Mesendoderm (in vitro differentiated cells): ENCODE measurements around the gene PLCB1.

Source experiments
- DNase-seq: peaks from one replicate; pipeline ENCODE4 v3.0.0; 2013
- H2AK5ac ChIP-seq: 2 replicates; pipeline ENCODE4 v1.6.1; 2013; ENCODE audit warnings: low read length, inconsistent platforms
- H2BK120ac ChIP-seq: 2 replicates; pipeline ENCODE4 v1.6.1; 2013; ENCODE audit warnings: low read depth, mild to moderate bottlenecking, low read length, moderate library complexity, mixed read lengths
- H2BK15ac ChIP-seq: replicated peaks from 2 replicates; pipeline ENCODE4 v1.6.1; 2013; ENCODE audit warnings: low read depth, mild to moderate bottlenecking, moderate library complexity
- H2BK5ac ChIP-seq: 2 replicates; pipeline ENCODE4 v1.6.1; 2013; ENCODE audit warnings: low read length, inconsistent platforms
- H3K18ac ChIP-seq: 2 replicates; pipeline ENCODE4 v1.6.1; 2013; ENCODE audit warnings: mild to moderate bottlenecking, low read length, mixed read lengths
- H3K23ac ChIP-seq: one replicate; pipeline ENCODE4 v1.6.1; 2013; ENCODE audit warnings: low read length
- H3K27ac ChIP-seq: 2 replicates; pipeline ENCODE4 v1.5.1; 2013; ENCODE audit warnings: low read depth, mild to moderate bottlenecking, inconsistent platforms, low read length, moderate library complexity
- H3K27me3 ChIP-seq: 2 replicates; pipeline ENCODE4 v1.6.1; 2013; ENCODE audit warnings: low read length, control low read depth, mild to moderate bottlenecking, inconsistent platforms; ENCODE audit not compliant: insufficient read depth, poor library complexity
- H3K36me3 ChIP-seq: 2 replicates; pipeline ENCODE4 v1.6.1; 2013; ENCODE audit warnings: low read length, inconsistent platforms; ENCODE audit not compliant: control insufficient read depth, insufficient read depth
- H3K4ac ChIP-seq: one replicate; pipeline ENCODE4 v1.6.1; 2013; ENCODE audit warnings: low read depth, mild to moderate bottlenecking, low read length, moderate library complexity
- H3K4me1 ChIP-seq: 2 replicates; pipeline ENCODE4 v1.6.1; 2013; ENCODE audit warnings: low read depth, low read length, inconsistent platforms; ENCODE audit not compliant: control insufficient read depth
- H3K4me2 ChIP-seq: 2 replicates; pipeline ENCODE4 v1.6.1; 2013; ENCODE audit warnings: low read length
- H3K4me3 ChIP-seq: 2 replicates; pipeline ENCODE4 v1.5.1; 2013; ENCODE audit warnings: mild to moderate bottlenecking, low read length
- H3K56ac ChIP-seq: one replicate; pipeline ENCODE4 v1.6.1; 2013; ENCODE audit warnings: low read length
- H3K79me1 ChIP-seq: 2 replicates; pipeline ENCODE4 v1.6.1; 2013; ENCODE audit warnings: low read length, inconsistent platforms
- H3K79me2 ChIP-seq: 2 replicates; pipeline ENCODE4 v1.6.1; 2013; ENCODE audit warnings: mild to moderate bottlenecking, low read length; ENCODE audit not compliant: control insufficient read depth, insufficient read depth
- H3K9ac ChIP-seq: 2 replicates; pipeline ENCODE4 v1.6.1; 2013; ENCODE audit warnings: low read length, inconsistent platforms
- H4K5ac ChIP-seq: one replicate; pipeline ENCODE4 v1.6.1; 2013; ENCODE audit warnings: low read length
- H4K8ac ChIP-seq: one replicate; pipeline ENCODE4 v1.6.1; 2013; ENCODE audit warnings: low read depth, mild to moderate bottlenecking, control low read depth, low read length, moderate library complexity
- WGBS: extraction: QIAGEN DNeasy Blood & Tissue Kit; methylation state at CpG from one replicate; pipeline ENCODE4 v1.1.7; 2013; ENCODE audit warnings: low lambda C conversion rate, missing lambda C conversion rate; ENCODE audit not compliant: insufficient coverage; ENCODE audit errors: extremely low coverage; 5-methylcytosine and 5-hydroxymethylcytosine counted together

Gene PLCB1

DNA sequence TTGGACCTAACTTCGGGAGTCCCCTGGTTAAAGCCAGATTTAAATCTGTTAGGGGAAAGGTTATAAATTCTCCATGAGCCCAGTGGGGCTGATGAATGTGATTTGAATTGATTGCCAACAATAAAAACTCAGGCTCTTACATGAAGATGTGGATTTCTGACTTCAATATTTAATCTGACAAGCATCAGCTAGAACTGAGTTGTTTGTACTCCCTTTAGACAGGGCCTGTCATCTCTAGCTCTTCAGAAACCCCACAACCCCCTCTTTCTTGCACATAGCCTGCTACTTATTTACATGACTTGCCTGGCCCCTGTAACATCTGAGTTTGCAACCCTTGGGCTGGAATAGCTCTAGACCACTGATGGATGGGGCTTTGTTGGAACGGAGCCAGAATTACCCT is 745.2 kb downstream of the PLCB1 start:
- H3K4me3 ChIP-seq: no peak overlapping the region
- H3K9ac ChIP-seq: no peak overlapping the region
- no peaks in the 10 kb centered on the region for H3K79me1 ChIP-seq
- H3K36me3 ChIP-seq: no peaks in the 10 kb centered on the region
- DNase-seq: no peak
- no peak overlapping the region for H4K5ac ChIP-seq
- no peak overlapping the region for H3K18ac ChIP-seq
- H2BK5ac ChIP-seq: no peak overlapping the region
- no peaks in the 10 kb centered on the region for H3K79me2 ChIP-seq
- H3K23ac ChIP-seq: no peak overlapping the region
- no CpG with 5 or more reads among the region's 2 CpGs for WGBS
- H3K27me3 ChIP-seq: no peaks in the 10 kb centered on the region
- no peak overlapping the region for H3K56ac ChIP-seq
- H2BK120ac ChIP-seq: no peak overlapping the region
- H3K27ac ChIP-seq: no peak overlapping the region
- H3K4me2 ChIP-seq: no peak overlapping the region
- H4K8ac ChIP-seq: no peak overlapping the region
- H3K4ac ChIP-seq: no peak overlapping the region
- H2BK15ac ChIP-seq: no peak overlapping the region
- no peak overlapping the region for H2AK5ac ChIP-seq
- H3K4me1 ChIP-seq: no peaks in the 10 kb centered on the region

DNA sequence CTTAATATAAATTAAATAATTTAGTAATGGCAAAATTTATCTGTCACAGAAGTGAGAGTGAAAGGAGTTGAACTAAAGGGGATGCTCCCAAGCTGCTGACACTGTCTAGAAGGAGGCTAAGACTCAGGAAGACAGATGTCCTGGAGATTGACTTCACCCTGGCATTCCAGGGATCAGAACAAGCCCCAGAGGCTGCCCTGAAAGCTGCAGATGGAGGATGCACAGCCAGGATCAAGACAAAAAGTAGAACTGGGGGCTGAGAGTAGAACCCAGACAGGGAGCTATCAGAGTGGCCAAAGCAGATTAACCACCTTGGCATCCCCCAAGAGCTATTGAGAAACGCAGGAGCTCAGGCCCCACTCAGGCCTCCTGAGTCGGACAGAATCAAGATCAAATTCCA is 747.6 kb downstream of the PLCB1 start:
- Histone ChIP-seq H3K27ac (no peak overlapping the region), H3K23ac (no peak overlapping the region), H2BK5ac (no peak overlapping the region), H3K18ac (no peak overlapping the region), H2AK5ac (no peak overlapping the region), H3K4ac (no peak overlapping the region), H2BK120ac (no peak overlapping the region), H3K9ac (no peak overlapping the region), H3K56ac (no peak overlapping the region), H2BK15ac (no peak overlapping the region), H3K79me2 (no peaks in the 10 kb centered on the region), H4K5ac (no peak overlapping the region), H3K79me1 (no peaks in the 10 kb centered on the region), H3K4me2 (no peak overlapping the region), H4K8ac (no peak overlapping the region), H3K36me3 (no peaks in the 10 kb centered on the region), H3K4me1 (no peaks in the 10 kb centered on the region), H3K27me3 (no peaks in the 10 kb centered on the region), H3K4me3 (no peak overlapping the region)
- DNase-seq: no peak
- WGBS: no CpG with 5 or more reads among the region's 2 CpGs

DNA sequence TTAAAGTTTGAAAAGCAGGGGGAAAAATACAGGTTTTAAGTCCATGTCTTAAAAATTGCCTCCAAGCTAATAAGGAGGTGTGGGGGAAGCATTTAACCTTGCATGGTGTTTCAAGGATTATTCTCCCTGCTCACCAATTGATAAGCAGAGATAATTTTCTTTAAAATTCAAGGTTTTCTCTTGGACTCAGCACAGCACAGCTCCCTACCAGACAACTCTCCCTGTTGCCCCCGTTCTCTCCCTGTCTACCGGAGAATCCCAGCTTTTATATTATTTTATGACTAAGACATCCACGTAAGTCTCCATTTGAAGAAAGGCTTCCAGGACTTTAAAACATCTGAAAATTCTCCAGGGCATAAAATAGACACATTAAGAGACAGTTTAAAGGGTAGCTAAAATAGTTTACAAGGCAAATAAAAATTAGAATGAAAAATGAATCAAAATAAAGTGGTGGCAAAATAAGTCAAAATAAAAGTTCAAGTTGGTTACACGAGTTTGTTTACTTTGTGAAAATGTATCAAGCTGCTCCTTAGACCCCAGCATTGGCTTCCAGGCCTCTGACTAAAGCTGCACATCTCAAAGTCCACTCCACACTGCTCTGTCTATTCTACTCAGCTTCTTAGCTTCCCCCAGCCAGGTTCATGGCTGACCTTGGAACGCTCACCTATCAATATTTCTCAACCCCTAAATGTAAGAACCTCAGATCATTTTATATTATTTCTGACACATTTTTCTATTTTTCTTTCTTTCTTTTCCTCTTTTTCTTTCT is 748.2 kb downstream of the PLCB1 start:
- no peak overlapping the region for H3K4me2 ChIP-seq
- no peak overlapping the region for H3K23ac ChIP-seq
- H3K79me1 ChIP-seq: no peaks in the 10 kb centered on the region
- no CpG with 5 or more reads among the region's 5 CpGs for WGBS
- H3K56ac ChIP-seq: no peak overlapping the region
- no peak for DNase-seq
- no peak overlapping the region for H4K8ac ChIP-seq
- H3K18ac ChIP-seq: no peak overlapping the region
- no peak overlapping the region for H4K5ac ChIP-seq
- no peak overlapping the region for H2AK5ac ChIP-seq
- H2BK120ac ChIP-seq: no peak overlapping the region
- H3K27ac ChIP-seq: no peak overlapping the region
- no peak overlapping the region for H3K4ac ChIP-seq
- H3K9ac ChIP-seq: no peak overlapping the region
- no peak overlapping the region for H3K4me3 ChIP-seq
- H3K27me3 ChIP-seq: no peaks in the 10 kb centered on the region
- no peak overlapping the region for H2BK15ac ChIP-seq
- H3K36me3 ChIP-seq: no peaks in the 10 kb centered on the region
- H2BK5ac ChIP-seq: no peak overlapping the region
- H3K79me2 ChIP-seq: no peaks in the 10 kb centered on the region
- no peaks in the 10 kb centered on the region for H3K4me1 ChIP-seq

DNA sequence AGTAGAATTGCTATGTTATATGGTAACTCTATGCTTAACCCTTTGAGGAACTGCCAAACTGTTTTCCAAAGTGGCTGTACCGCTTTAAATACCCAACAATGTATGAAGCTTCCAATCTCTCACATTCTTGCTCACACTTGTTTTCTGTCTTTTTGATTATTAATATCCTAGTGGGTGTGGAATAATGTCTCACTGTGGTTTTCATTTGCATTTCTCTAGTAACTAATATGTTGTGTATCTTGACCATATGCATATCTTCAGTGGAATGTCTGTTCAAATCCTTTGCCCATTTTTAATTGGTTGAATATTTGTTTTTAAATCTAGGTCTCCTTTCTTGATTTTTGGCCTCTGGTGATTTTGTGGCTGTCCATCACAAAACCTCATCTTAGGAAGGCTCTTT is 759.0 kb downstream of the PLCB1 start:
- no CpG with 5 or more reads among the region's 1 CpG for WGBS
- no peak overlapping the region for H3K4me3 ChIP-seq

DNA sequence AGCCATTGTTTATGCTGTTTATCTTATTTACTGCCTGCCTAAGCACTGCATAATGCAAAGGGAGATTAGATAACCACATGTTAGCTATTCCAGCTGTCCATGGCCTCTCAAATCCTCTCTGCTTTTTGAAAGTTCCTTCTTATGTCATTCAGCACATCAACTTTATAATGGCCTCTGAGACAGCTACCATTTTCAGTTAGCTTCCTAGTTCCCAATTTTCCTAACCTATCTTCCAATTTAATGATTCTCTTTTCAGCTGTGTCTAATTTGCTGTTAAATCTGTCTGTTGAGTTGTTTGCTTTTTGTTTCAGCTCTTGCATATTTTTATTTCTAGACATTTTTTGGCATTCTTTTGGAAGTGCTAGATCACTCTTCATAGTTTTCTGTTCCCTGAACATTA is 763.4 kb downstream of the PLCB1 start:
- H3K4me1 ChIP-seq: no peaks in the 10 kb centered on the region
- no peak overlapping the region for H3K4me3 ChIP-seq
- no peak overlapping the region for H3K18ac ChIP-seq
- H2BK15ac ChIP-seq: no peak overlapping the region
- H3K9ac ChIP-seq: no peak overlapping the region
- H3K4me2 ChIP-seq: no peak overlapping the region
- no peaks in the 10 kb centered on the region for H3K79me1 ChIP-seq
- H4K8ac ChIP-seq: no peak overlapping the region
- H2BK120ac ChIP-seq: no peak overlapping the region
- H2BK5ac ChIP-seq: no peak overlapping the region
- H2AK5ac ChIP-seq: no peak overlapping the region
- H3K23ac ChIP-seq: no peak overlapping the region
- H3K56ac ChIP-seq: no peak overlapping the region
- H3K4ac ChIP-seq: no peak overlapping the region
- no peak for DNase-seq
- H3K27ac ChIP-seq: no peak overlapping the region
- no peak overlapping the region for H4K5ac ChIP-seq
- no peaks in the 10 kb centered on the region for H3K79me2 ChIP-seq
- H3K36me3 ChIP-seq: no peaks in the 10 kb centered on the region
- H3K27me3 ChIP-seq: no peaks in the 10 kb centered on the region

More for the DNA sequence above, 759.0 kb downstream of the PLCB1 start:
- no peak overlapping the region for H2AK5ac ChIP-seq
- no peak overlapping the region for H3K56ac ChIP-seq
- DNase-seq: no peak
- no peak overlapping the region for H4K5ac ChIP-seq
- no peak overlapping the region for H3K4ac ChIP-seq
- H2BK5ac ChIP-seq: no peak overlapping the region
- no peaks in the 10 kb centered on the region for H3K79me1 ChIP-seq
- no peak overlapping the region for H2BK15ac ChIP-seq
- H3K9ac ChIP-seq: no peak overlapping the region
- no peaks in the 10 kb centered on the region for H3K4me1 ChIP-seq
- H3K27ac ChIP-seq: no peak overlapping the region
- H3K23ac ChIP-seq: no peak overlapping the region
- no peak overlapping the region for H3K18ac ChIP-seq
- H3K4me2 ChIP-seq: no peak overlapping the region
- no peak overlapping the region for H4K8ac ChIP-seq
- no peaks in the 10 kb centered on the region for H3K27me3 ChIP-seq
- H3K36me3 ChIP-seq: no peaks in the 10 kb centered on the region
- H2BK120ac ChIP-seq: no peak overlapping the region
- H3K79me2 ChIP-seq: no peaks in the 10 kb centered on the region

DNA sequence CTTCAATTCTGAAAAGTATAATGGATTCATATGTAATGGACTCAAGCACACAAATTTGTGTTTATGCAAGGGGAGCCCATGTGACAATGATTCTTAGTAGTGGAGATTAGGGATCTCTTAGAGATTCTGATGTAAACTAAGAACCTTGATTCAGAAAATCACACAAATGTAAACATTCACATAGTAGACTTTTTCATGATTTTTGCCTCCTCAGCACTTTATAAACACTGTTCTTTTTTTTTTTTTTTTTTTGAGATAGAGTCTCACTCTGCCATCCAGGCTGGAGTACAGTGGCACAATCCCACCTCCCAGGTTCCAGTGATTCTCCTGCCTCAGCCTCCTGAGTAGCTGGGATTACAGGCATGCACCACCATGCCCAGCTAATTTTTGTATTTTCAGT is 766.8 kb downstream of the PLCB1 start:
- Histone ChIP-seq H2BK15ac (no peak overlapping the region), H3K4me2 (no peak overlapping the region), H3K4me3 (no peak overlapping the region), H3K23ac (no peak overlapping the region), H3K79me2 (no peaks in the 10 kb centered on the region), H3K18ac (no peak overlapping the region), H3K27ac (no peak overlapping the region), H3K79me1 (no peaks in the 10 kb centered on the region), H2AK5ac (no peak overlapping the region), H3K36me3 (no peaks in the 10 kb centered on the region), H2BK120ac (no peak overlapping the region), H4K8ac (no peak overlapping the region), H3K56ac (no peak overlapping the region), H3K27me3 (no peaks in the 10 kb centered on the region), H3K4ac (no peak overlapping the region), H2BK5ac (no peak overlapping the region), H4K5ac (no peak overlapping the region), H3K9ac (no peak overlapping the region), H3K4me1 (no peaks in the 10 kb centered on the region)
- no peak for DNase-seq
